ENCODE results near the gene PGAP2.

- no peak for TF ChIP-seq CTCF (IDR thresholded peaks at IDR 0.05; ENCODE audit: insufficient read depth, low read length, poor library complexity, severe bottlenecking)
- no peak for TF ChIP-seq EZH2phosphoT487 (conservative IDR thresholded peaks at IDR 0.05; ENCODE audit: low read length)
Observed at GRCh38 chr11:3823303-3823702, 14.9 kb downstream of the PGAP2 start.
